Measurements from ENCODE around the gene IDH3G.

DNA sequence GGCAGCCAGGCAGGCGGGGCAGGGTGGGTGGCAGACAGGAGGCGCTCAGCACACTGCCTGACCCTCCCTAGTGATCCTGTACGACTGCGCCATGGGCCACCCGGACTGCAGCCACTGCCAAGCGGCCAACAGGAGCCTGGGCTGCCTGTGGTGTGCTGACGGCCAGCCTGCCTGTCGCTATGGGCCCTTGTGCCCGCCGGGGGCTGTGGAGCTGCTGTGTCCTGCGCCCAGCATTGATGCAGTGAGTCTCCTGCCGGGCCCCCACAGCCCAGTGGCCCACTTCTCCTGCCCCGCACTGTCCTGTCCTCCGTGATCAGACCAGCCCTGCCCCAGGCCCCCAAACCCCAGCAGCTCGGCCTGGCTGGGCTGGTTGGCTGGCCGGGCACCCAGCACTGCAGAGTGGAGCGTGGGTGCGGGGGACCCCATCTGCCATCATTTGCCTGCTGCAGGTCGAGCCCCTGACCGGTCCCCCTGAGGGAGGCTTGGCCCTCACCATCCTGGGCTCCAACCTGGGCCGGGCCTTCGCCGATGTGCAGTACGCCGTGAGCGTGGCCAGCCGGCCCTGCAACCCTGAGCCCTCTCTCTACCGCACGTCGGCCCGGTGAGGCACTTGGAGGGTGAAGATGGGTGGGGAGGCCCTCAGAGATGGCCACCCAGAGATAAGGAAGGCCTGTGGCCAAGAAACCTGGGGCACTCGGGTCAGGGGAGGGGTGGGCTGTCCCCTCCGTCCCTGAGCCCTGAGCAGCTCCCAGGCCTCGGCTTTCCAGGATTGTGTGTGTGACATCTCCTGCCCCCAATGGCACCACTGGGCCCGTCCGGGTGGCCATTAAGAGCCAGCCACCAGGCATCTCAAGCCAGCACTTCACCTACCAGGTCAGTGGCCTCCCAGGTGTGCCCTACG lies 22.5 kb downstream of the IDH3G start:
- TF ChIP-seq CTCF (IDR thresholded peaks at IDR 0.05; ENCODE audit: insufficient read depth, low read depth, low read length) (no peak), EZH2 (IDR thresholded peaks at IDR 0.05; ENCODE audit: insufficient read depth, low read length) (no peak)

Data from astrocyte (in vitro differentiated cells and primary cell).